ENCODE data around the gene TPM1. TPM values are rescaled to one million over a fixed set of nuclear protein-coding genes. Genes with fewer than 3 reads are reported as not detected.

Gene TPM1
- total and polyA plus RNA-seq, 3 experiments from 2014 or later = 8.3 to 9.9 (median 9.4) TPM

GRCh38 chr15:63079947-63080626, 37.5 kb downstream of the TPM1 start:
- Mint-ChIP-seq H3K4me1 (peaks cover 3 to 13% (median 11%) of the 10 kb centered on the region in 3 donors), H3K9me3 (no peaks in the 10 kb centered on the region), H3K4me3 (no peak overlapping the region), H3K27ac (no peak overlapping the region), H3K27me3 (peaks cover 10 to 36% of the 10 kb centered on the region in 2 donors), H3K36me3 (peaks cover 0 to 2% (median 0%) of the 10 kb centered on the region in 3 donors)
- H3K27me3 ChIP-seq (ENCODE audit: insufficient read depth, low read length, poor library complexity, severe bottlenecking) = no peaks in the 10 kb centered on the region
- H3K36me3 ChIP-seq (ENCODE audit: insufficient read depth, low read length) = no peaks in the 10 kb centered on the region
- ChIA-PET POLR2A (no interaction called here), CTCF (no interaction called here)
- no peak overlapping the region for H3K27ac ChIP-seq (ENCODE audit: low read depth, low read length)
- H3K4me3 ChIP-seq (ENCODE audit: low read length) = no peak overlapping the region
- no peaks in the 10 kb centered on the region for H3K9me3 ChIP-seq (ENCODE audit: low read length)
- no peak for DNase-seq
- H3K4me1 ChIP-seq (ENCODE audit: insufficient read depth, low read length) = no peaks in the 10 kb centered on the region

- no peak for DNase-seq
- CTCF ChIA-PET = no interaction called here
- H3K4me3 Mint-ChIP-seq = no peak overlapping the region
- H3K27ac Mint-ChIP-seq = no peak overlapping the region
- H3K27me3 Mint-ChIP-seq = peaks cover 10 to 36% of the 10 kb centered on the region in 2 donors
- H3K27ac ChIP-seq (ENCODE audit: low read depth, low read length) = no peak overlapping the region
- H3K9me3 Mint-ChIP-seq = no peaks in the 10 kb centered on the region
- H3K36me3 ChIP-seq (ENCODE audit: insufficient read depth, low read length) = no peaks in the 10 kb centered on the region
- POLR2A ChIA-PET = no interaction called here
- peaks cover 3 to 9% (median 8%) of the 10 kb centered on the region in 3 donors for H3K4me1 Mint-ChIP-seq
- H3K4me3 ChIP-seq (ENCODE audit: low read length) = no peak overlapping the region
- H3K4me1 ChIP-seq (ENCODE audit: insufficient read depth, low read length) = no peaks in the 10 kb centered on the region
- peaks cover 0 to 2% (median 0%) of the 10 kb centered on the region in 3 donors for H3K36me3 Mint-ChIP-seq
- no peaks in the 10 kb centered on the region for H3K27me3 ChIP-seq (ENCODE audit: insufficient read depth, low read length, poor library complexity, severe bottlenecking)
- no peaks in the 10 kb centered on the region for H3K9me3 ChIP-seq (ENCODE audit: low read length)
Observed at GRCh38 chr15:63080634-63081250, 38.2 kb downstream of the TPM1 start.

- Mint-ChIP-seq H3K27me3 (peaks cover 8 to 41% of the 10 kb centered on the region in 2 donors), H3K4me1 (no peaks in the 10 kb centered on the region), H3K27ac (no peak overlapping the region), H3K9me3 (no peaks in the 10 kb centered on the region), H3K36me3 (peaks cover 0 to 2% (median 0%) of the 10 kb centered on the region in 3 donors), H3K4me3 (no peak overlapping the region)
- ChIA-PET POLR2A (no interaction called here), CTCF (no interaction called here)
- Histone ChIP-seq H3K4me1 (ENCODE audit: insufficient read depth, low read length) (no peaks in the 10 kb centered on the region), H3K36me3 (ENCODE audit: insufficient read depth, low read length) (no peaks in the 10 kb centered on the region), H3K4me3 (ENCODE audit: low read length) (no peak overlapping the region), H3K9me3 (ENCODE audit: low read length) (no peaks in the 10 kb centered on the region), H3K27ac (ENCODE audit: low read depth, low read length) (no peak overlapping the region), H3K27me3 (ENCODE audit: insufficient read depth, low read length, poor library complexity, severe bottlenecking) (no peaks in the 10 kb centered on the region)
- no peak for DNase-seq
Observed at GRCh38 chr15:63082366-63082765, 39.8 kb downstream of the TPM1 start.

GRCh38 chr15:63083044-63083443, 40.5 kb downstream of the TPM1 start:
- Mint-ChIP-seq H3K27ac (no peak overlapping the region), H3K4me1 (no peaks in the 10 kb centered on the region), H3K9me3 (no peaks in the 10 kb centered on the region), H3K4me3 (no peak overlapping the region), H3K36me3 (peaks cover 0 to 2% (median 0%) of the 10 kb centered on the region in 3 donors), H3K27me3 (peaks cover 8 to 41% of the 10 kb centered on the region in 2 donors)
- ChIA-PET POLR2A (no interaction called here), CTCF (no interaction called here)
- Histone ChIP-seq H3K4me1 (ENCODE audit: insufficient read depth, low read length) (no peaks in the 10 kb centered on the region), H3K9me3 (ENCODE audit: low read length) (no peaks in the 10 kb centered on the region), H3K36me3 (ENCODE audit: insufficient read depth, low read length) (no peaks in the 10 kb centered on the region), H3K27me3 (ENCODE audit: insufficient read depth, low read length, poor library complexity, severe bottlenecking) (no peaks in the 10 kb centered on the region), H3K27ac (ENCODE audit: low read depth, low read length) (no peak overlapping the region), H3K4me3 (ENCODE audit: low read length) (no peak overlapping the region)
- no peak for DNase-seq

- ChIA-PET CTCF (no interaction called here), POLR2A (no interaction called here)
- no peak for DNase-seq
- Mint-ChIP-seq H3K9me3 (no peaks in the 10 kb centered on the region), H3K27me3 (peaks cover 8 to 37% of the 10 kb centered on the region in 2 donors), H3K4me3 (no peak overlapping the region), H3K4me1 (no peaks in the 10 kb centered on the region), H3K27ac (no peak overlapping the region), H3K36me3 (peaks cover 0 to 2% (median 0%) of the 10 kb centered on the region in 3 donors)
- no peak overlapping the region for H3K4me3 ChIP-seq (ENCODE audit: low read length)
- no peaks in the 10 kb centered on the region for H3K4me1 ChIP-seq (ENCODE audit: insufficient read depth, low read length)
- no peaks in the 10 kb centered on the region for H3K27me3 ChIP-seq (ENCODE audit: insufficient read depth, low read length, poor library complexity, severe bottlenecking)
- H3K27ac ChIP-seq (ENCODE audit: low read depth, low read length) = no peak overlapping the region
- H3K36me3 ChIP-seq (ENCODE audit: insufficient read depth, low read length) = no peaks in the 10 kb centered on the region
- H3K9me3 ChIP-seq (ENCODE audit: low read length) = no peaks in the 10 kb centered on the region
Observed at GRCh38 chr15:63083541-63083940, 41.0 kb downstream of the TPM1 start.

- no peaks in the 10 kb centered on the region for H3K4me1 Mint-ChIP-seq
- peaks cover 8 to 32% of the 10 kb centered on the region in 2 donors for H3K27me3 Mint-ChIP-seq
- Histone ChIP-seq H3K27ac (ENCODE audit: low read depth, low read length) (no peak overlapping the region), H3K4me1 (ENCODE audit: insufficient read depth, low read length) (no peaks in the 10 kb centered on the region), H3K9me3 (ENCODE audit: low read length) (no peaks in the 10 kb centered on the region), H3K36me3 (ENCODE audit: insufficient read depth, low read length) (no peaks in the 10 kb centered on the region), H3K27me3 (ENCODE audit: insufficient read depth, low read length, poor library complexity, severe bottlenecking) (no peaks in the 10 kb centered on the region), H3K4me3 (ENCODE audit: low read length) (no peak overlapping the region)
- ChIA-PET POLR2A (no interaction called here), CTCF (no interaction called here)
- H3K36me3 Mint-ChIP-seq = no peaks in the 10 kb centered on the region
- H3K4me3 Mint-ChIP-seq = no peak overlapping the region
- DNase-seq = no peak
- H3K27ac Mint-ChIP-seq = no peak overlapping the region
- no peaks in the 10 kb centered on the region for H3K9me3 Mint-ChIP-seq
Observed at GRCh38 chr15:63084806-63085205, 42.3 kb downstream of the TPM1 start.

- Mint-ChIP-seq H3K36me3 (no peaks in the 10 kb centered on the region), H3K27me3 (peaks cover 4 to 27% of the 10 kb centered on the region in 2 donors), H3K4me3 (no peak overlapping the region), H3K9me3 (no peaks in the 10 kb centered on the region), H3K4me1 (no peaks in the 10 kb centered on the region), H3K27ac (no peak overlapping the region)
- Histone ChIP-seq H3K4me3 (ENCODE audit: low read length) (no peak overlapping the region), H3K27me3 (ENCODE audit: insufficient read depth, low read length, poor library complexity, severe bottlenecking) (no peaks in the 10 kb centered on the region), H3K27ac (ENCODE audit: low read depth, low read length) (no peak overlapping the region), H3K9me3 (ENCODE audit: low read length) (no peaks in the 10 kb centered on the region), H3K4me1 (ENCODE audit: insufficient read depth, low read length) (no peaks in the 10 kb centered on the region), H3K36me3 (ENCODE audit: insufficient read depth, low read length) (no peaks in the 10 kb centered on the region)
- DNase-seq = no peak
- ChIA-PET POLR2A (no interaction called here), CTCF (no interaction called here)
Observed at GRCh38 chr15:63085289-63085688, 42.7 kb downstream of the TPM1 start.

- no peak overlapping the region for H3K4me3 Mint-ChIP-seq
- H3K4me1 Mint-ChIP-seq = no peaks in the 10 kb centered on the region
- no peaks in the 10 kb centered on the region for H3K36me3 Mint-ChIP-seq
- CTCF ChIA-PET = interaction anchor here (1.3 kb wide), 1 partner anchor 38 kb away, joined by 8 read pairs; no protein-coding TSS in a partner anchor
- H3K4me1 ChIP-seq (ENCODE audit: insufficient read depth, low read length) = no peaks in the 10 kb centered on the region
- H3K27ac ChIP-seq (ENCODE audit: low read depth, low read length) = no peak overlapping the region
- H3K27me3 Mint-ChIP-seq = peaks cover 3 to 20% of the 10 kb centered on the region in 2 donors
- H3K4me3 ChIP-seq (ENCODE audit: low read length) = no peak overlapping the region
- POLR2A ChIA-PET = no interaction called here
- H3K27me3 ChIP-seq (ENCODE audit: insufficient read depth, low read length, poor library complexity, severe bottlenecking) = no peaks in the 10 kb centered on the region
- H3K9me3 ChIP-seq (ENCODE audit: low read length) = no peaks in the 10 kb centered on the region
- no peak for DNase-seq
- no peaks in the 10 kb centered on the region for H3K36me3 ChIP-seq (ENCODE audit: insufficient read depth, low read length)
- no peaks in the 10 kb centered on the region for H3K9me3 Mint-ChIP-seq
- no peak overlapping the region for H3K27ac Mint-ChIP-seq
Observed at GRCh38 chr15:63086271-63086670, 43.7 kb downstream of the TPM1 start.
